ENCODE measurements around the gene GNL1. TPM values are rescaled to one million over a fixed set of nuclear protein-coding genes. Genes with fewer than 3 reads are reported as not detected.
A peak's percentile ranks its signal among the peaks of the same experiment; 100 is the strongest.
"Not testable (repeated sequence)": the region's sequence is repeated elsewhere in the genome, so short reads cannot be mapped to it uniquely, and the experiment has no call there.

The GNL1 gene
- total and polyA plus RNA-seq, 4 experiments from 2014 or later, result 37.4 to 83.9 (median 67.4) TPM

DNA sequence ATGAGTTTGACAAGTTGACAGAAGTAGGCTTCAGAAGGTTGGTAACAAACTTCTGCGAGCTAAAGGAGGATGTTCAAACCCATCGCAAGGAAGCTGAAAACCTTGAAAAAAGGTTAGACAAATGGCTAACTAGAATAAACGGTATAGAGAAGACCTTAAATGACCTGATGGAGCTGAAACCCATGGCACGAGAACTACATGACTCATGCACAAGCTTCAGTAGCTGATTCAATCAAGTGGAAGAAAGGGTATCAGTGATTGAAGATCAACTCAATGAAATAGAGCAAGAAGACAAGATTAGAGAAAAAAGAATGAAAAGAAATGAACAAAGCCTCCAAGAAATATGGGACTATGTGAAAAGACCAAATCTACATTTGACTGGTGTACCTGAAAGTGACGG is 34.3 kb downstream of the GNL1 start:
- Mint-ChIP-seq H3K4me1 (peaks cover 14 to 53% (median 32%) of the 10 kb centered on the region in 4 donors), H3K9me3 (peaks cover 0 to 21% (median 10%) of the 10 kb centered on the region in 8 donors)

DNA sequence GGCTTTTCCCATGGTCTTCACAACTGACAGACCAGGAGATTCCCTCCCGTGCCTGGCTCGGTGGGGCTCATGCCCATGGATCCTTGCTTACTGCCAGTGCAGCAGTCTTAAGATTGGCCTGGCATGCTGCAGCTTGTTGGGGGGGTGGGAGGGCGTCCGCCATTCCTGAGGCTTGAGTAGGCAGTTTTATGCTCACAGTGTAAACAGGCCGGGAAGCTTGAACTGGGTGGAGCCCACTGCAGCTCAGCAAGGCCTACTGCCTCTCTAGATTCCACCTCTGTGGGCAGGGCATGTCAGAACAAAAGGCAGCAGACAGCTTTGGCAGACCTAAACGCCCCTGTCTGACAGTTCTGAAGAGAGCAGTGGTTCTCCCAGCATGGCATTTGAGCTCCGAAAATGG is 35.2 kb downstream of the GNL1 start:
- Mint-ChIP-seq H3K36me3 (peaks cover 1 to 13% of the 10 kb centered on the region in 2 donors), H3K4me1 (peaks cover 17 to 58% (median 33%) of the 10 kb centered on the region in 4 donors), H3K9me3 (peaks cover 0 to 21% (median 11%) of the 10 kb centered on the region in 8 donors)
- CTCF ChIA-PET (ENCODE audit: partially characterized antibody), result interaction anchor here (1.2 to 5.5 kb wide), 6 partner anchors 9 to 37 kb away, joined by 3 to 40 read pairs (median 7); no protein-coding TSS in a partner anchor
- peaks cover 26% of the 10 kb centered on the region for H3K4me1 ChIP-seq (ENCODE audit: insufficient read depth, low read length)
- H3K27ac ChIP-seq (ENCODE audit: low read depth, low read length); H3K9me3 ChIP-seq (ENCODE audit: control insufficient read depth in 1 of 2, low read length in 2 of 2); intact Hi-C loops (cut with micrococcal nuclease); H3K27me3 Mint-ChIP-seq; H3K36me3 ChIP-seq (ENCODE audit: insufficient read depth, low read length); H3K27ac Mint-ChIP-seq; H3K4me3 ChIP-seq (ENCODE audit: low read length in 2 of 2); H3K4me3 Mint-ChIP-seq; DNase-seq; H3K27me3 ChIP-seq (ENCODE audit: insufficient read depth, low read length): not testable (repeated sequence)
- POLR2A ChIA-PET (ENCODE audit: partially characterized antibody), result interaction anchor here (1.2 to 2.6 kb wide), 5 partner anchors 9 to 27 kb away, joined by 3 to 13 read pairs (median 6); no protein-coding TSS in a partner anchor

More for the DNA sequence above, 34.3 kb downstream of the GNL1 start:
- H3K36me3 ChIP-seq (ENCODE audit: insufficient read depth, low read length); H3K27me3 Mint-ChIP-seq; H3K27me3 ChIP-seq (ENCODE audit: insufficient read depth, low read length); DNase-seq; H3K27ac ChIP-seq (ENCODE audit: low read depth, low read length); H3K9me3 ChIP-seq (ENCODE audit: control insufficient read depth in 1 of 2, low read length in 2 of 2); H3K4me3 ChIP-seq (ENCODE audit: low read length in 2 of 2); H3K4me3 Mint-ChIP-seq; intact Hi-C loops (cut with micrococcal nuclease): not testable (repeated sequence)
- peak overlapping the region in 1 of 7 donors; percentile 25 for H3K27ac Mint-ChIP-seq
- ChIA-PET CTCF (ENCODE audit: partially characterized antibody) (interaction anchor here (1.6 to 2.1 kb wide), 5 partner anchors 10 to 37 kb away, joined by 5 to 10 read pairs (median 7); no protein-coding TSS in a partner anchor), POLR2A (ENCODE audit: partially characterized antibody) (interaction anchor here (0.6 to 2.6 kb wide), 6 partner anchors 8 to 50 kb away, joined by 3 to 13 read pairs (median 5); no protein-coding TSS in a partner anchor)
- H3K36me3 Mint-ChIP-seq, result peaks cover 0 to 13% of the 10 kb centered on the region in 2 donors
- H3K4me1 ChIP-seq (ENCODE audit: insufficient read depth, low read length), result peaks cover 23% of the 10 kb centered on the region

DNA sequence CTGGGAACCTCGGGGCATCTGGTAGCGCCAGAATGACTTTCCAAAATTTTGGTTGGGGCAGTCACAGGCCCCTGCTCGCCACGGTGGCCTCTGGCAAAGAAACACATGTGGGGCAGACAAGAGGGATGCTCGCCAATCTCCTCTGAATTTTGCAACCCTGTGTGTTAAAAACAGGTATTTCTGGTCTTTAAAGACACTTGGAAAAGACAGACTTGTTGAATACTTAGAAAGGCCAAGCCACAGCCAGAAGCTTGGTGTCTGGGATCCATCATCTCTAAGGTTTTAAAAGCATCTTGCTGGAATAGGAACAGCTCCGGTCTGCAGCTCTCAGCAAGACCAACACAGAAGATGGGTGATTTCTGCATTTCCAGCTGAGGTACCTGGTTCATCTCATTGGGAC is 35.8 kb downstream of the GNL1 start:
- Mint-ChIP-seq H3K36me3 (peaks cover 1 to 13% of the 10 kb centered on the region in 2 donors), H3K27ac (peak overlapping the region in 1 of 7 donors; percentile 42), H3K4me3 (no peak overlapping the region), H3K9me3 (peaks cover 0 to 21% (median 11%) of the 10 kb centered on the region in 8 donors), H3K27me3 (no peaks in the 10 kb centered on the region), H3K4me1 (peaks cover 19 to 58% (median 35%) of the 10 kb centered on the region in 4 donors)
- Histone ChIP-seq H3K4me1 (ENCODE audit: insufficient read depth, low read length) (peaks cover 26% of the 10 kb centered on the region), H3K27ac (ENCODE audit: low read depth, low read length) (no peak overlapping the region), H3K36me3 (ENCODE audit: insufficient read depth, low read length) (no peaks in the 10 kb centered on the region), H3K27me3 (ENCODE audit: insufficient read depth, low read length) (no peaks in the 10 kb centered on the region), H3K9me3 (ENCODE audit: control insufficient read depth in 1 of 2, low read length in 2 of 2) (no peaks in the 10 kb centered on the region), H3K4me3 (ENCODE audit: low read length in 2 of 2) (no peak overlapping the region)
- intact Hi-C loops (cut with micrococcal nuclease), result no loop called here
- CTCF ChIA-PET (ENCODE audit: partially characterized antibody), result interaction anchor here (1.2 to 5.5 kb wide), 3 partner anchors 9 to 23 kb away, joined by 3 to 40 read pairs (median 6); no protein-coding TSS in a partner anchor
- POLR2A ChIA-PET (ENCODE audit: partially characterized antibody), result interaction anchor here (1.2 to 2.6 kb wide), 4 partner anchors 10 to 27 kb away, joined by 3 to 13 read pairs (median 8); no protein-coding TSS in a partner anchor
- no peak for DNase-seq

DNA sequence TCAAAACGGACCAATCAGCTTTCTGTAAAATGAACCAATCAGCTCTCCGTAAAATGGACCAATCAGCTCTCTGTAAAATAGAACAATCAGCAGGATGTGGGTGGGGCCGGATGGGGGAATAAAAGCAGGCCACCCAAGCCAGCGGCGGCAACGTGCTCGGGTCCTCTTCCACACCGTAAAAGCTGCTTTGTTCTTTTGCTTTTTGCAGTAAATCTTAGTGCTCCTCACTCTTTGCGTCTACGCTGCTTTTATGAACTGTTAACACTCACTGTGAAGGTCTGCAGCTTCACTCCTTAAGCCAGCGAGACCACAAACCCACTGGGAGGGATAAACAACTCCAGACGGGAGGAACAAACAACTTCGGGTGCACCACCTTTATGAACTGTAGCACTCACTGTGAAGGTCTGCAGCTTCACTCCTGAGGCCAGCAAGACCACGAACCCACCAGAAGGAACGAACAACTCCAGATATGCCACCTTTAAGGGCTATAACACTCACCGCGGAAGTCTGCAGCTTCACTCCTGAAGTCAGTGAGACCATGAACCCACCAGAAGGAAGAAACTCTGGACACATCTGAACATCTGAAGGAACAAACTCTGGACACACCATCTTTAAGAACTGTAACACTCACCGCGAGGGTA is 37.7 kb downstream of the GNL1 start:
- ChIA-PET CTCF (ENCODE audit: partially characterized antibody) (interaction anchor here (0.8 to 5.5 kb wide), 8 partner anchors 11 to 37 kb away, joined by 3 to 40 read pairs (median 6); no protein-coding TSS in a partner anchor), POLR2A (ENCODE audit: partially characterized antibody) (interaction anchor here (1.0 to 21.2 kb wide), 7 partner anchors 10 to 225 kb away, joined by 3 to 743 read pairs (median 17); partner anchors contain the start of genes GNL1, HLA-E and PRR3)
- intact Hi-C loops (cut with micrococcal nuclease); H3K4me3 ChIP-seq (ENCODE audit: low read length in 2 of 2); H3K27ac ChIP-seq (ENCODE audit: low read depth, low read length); H3K27me3 Mint-ChIP-seq; H3K36me3 ChIP-seq (ENCODE audit: insufficient read depth, low read length); H3K27me3 ChIP-seq (ENCODE audit: insufficient read depth, low read length); H3K9me3 ChIP-seq (ENCODE audit: control insufficient read depth in 1 of 2, low read length in 2 of 2): not testable (repeated sequence)
- H3K4me1 Mint-ChIP-seq, result peaks cover 28 to 67% (median 42%) of the 10 kb centered on the region in 4 donors
- peak overlapping the region; percentile 54 to 90 (median 81) for H3K27ac Mint-ChIP-seq
- H3K9me3 Mint-ChIP-seq, result peaks cover 0 to 17% (median 8%) of the 10 kb centered on the region in 8 donors
- H3K4me1 ChIP-seq (ENCODE audit: insufficient read depth, low read length), result peaks cover 43% of the 10 kb centered on the region
- H3K4me3 Mint-ChIP-seq, result peak overlapping the region; percentile 7 to 60 (median 38)
- peak in 3 of 5 donors; percentile 32 to 50 (median 49) for DNase-seq
- H3K36me3 Mint-ChIP-seq, result peaks cover 1 to 13% of the 10 kb centered on the region in 2 donors

DNA sequence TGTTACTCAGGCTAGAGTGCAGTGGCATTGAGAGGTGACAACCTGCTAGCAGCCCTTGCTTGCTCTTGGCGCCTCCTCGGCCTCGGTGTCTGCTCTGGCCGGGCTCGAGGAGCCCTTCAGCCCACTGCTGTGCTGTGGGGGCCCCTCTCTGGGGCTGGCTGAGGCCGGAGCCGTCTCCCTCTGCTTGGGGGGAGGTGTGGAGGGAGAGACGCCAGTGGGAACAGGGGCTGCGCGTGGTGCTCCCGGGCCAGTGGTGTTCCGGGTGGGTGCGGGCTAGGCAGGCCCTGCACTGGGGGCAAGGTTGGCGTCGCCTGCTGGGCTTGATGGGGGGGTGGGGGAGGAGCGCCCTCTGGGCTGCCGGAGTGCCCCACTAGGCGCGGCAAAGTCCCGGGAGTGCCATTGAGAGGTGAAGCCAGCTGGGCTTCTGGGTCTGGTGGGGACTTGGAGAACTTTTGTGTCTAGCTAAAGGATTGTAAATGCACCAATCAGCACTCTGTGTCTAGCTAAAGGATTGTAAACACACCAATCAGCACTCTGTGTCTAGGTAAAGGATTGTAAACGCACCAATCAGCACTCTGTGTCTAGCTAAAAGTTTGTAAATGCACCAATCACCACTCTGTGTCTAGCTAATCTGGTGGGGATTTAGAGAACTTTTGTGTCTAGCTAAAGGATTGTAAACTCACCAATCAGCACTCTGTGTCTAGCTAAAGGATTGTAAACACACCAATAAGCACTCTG is 38.4 kb downstream of the GNL1 start:
- Mint-ChIP-seq H3K4me3 (peak overlapping the region in 7 of 8 donors; percentile 6 to 60 (median 32)), H3K9me3 (peaks cover 0 to 11% (median 7%) of the 10 kb centered on the region in 8 donors), H3K27ac (peak overlapping the region; percentile 78 to 99 (median 87)), H3K4me1 (peaks cover 28 to 68% (median 43%) of the 10 kb centered on the region in 4 donors), H3K36me3 (peaks cover 1 to 13% of the 10 kb centered on the region in 2 donors)
- ChIA-PET POLR2A (ENCODE audit: partially characterized antibody) (interaction anchor here (1.0 to 21.2 kb wide), 8 partner anchors 9 to 226 kb away, joined by 3 to 743 read pairs (median 16); partner anchors contain the start of genes GNL1, HLA-E and PRR3), CTCF (ENCODE audit: partially characterized antibody) (interaction anchor here (0.8 to 5.5 kb wide), 10 partner anchors 12 to 97 kb away, joined by 3 to 40 read pairs (median 6); no protein-coding TSS in a partner anchor)
- H3K27me3 ChIP-seq (ENCODE audit: insufficient read depth, low read length); H3K4me3 ChIP-seq (ENCODE audit: low read length in 2 of 2); H3K9me3 ChIP-seq (ENCODE audit: control insufficient read depth in 1 of 2, low read length in 2 of 2); intact Hi-C loops (cut with micrococcal nuclease); H3K36me3 ChIP-seq (ENCODE audit: insufficient read depth, low read length); DNase-seq; H3K27ac ChIP-seq (ENCODE audit: low read depth, low read length); H3K27me3 Mint-ChIP-seq: not testable (repeated sequence)
- H3K4me1 ChIP-seq (ENCODE audit: insufficient read depth, low read length), result peaks cover 48% of the 10 kb centered on the region

DNA sequence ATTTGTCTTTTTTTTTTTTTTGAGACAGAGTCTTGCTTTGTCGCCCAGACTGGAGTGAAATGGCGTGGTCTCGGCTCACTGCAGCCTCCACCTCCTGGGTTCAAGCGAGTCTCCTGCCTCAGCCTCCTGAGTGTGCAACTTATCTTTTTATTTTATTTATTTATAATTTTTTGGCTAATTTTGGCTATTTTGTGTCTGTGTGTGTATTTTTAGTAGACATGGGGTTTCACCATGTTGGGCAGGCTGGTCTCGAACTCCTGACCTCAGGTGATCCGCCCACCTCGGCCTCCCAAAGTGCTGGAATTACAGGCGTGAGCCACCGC is 39.6 kb downstream of the GNL1 start:
- POLR2A ChIA-PET (ENCODE audit: partially characterized antibody), result interaction anchor here (0.7 to 21.2 kb wide), 19 partner anchors 9 to 304 kb away, joined by 3 to 743 read pairs (median 5); partner anchors contain the start of genes GNL1, HLA-E, MRPS18B and PPP1R10
- H3K36me3 Mint-ChIP-seq; H3K9me3 ChIP-seq (ENCODE audit: control insufficient read depth in 1 of 2, low read length in 2 of 2); DNase-seq; H3K9me3 Mint-ChIP-seq; H3K27me3 Mint-ChIP-seq; H3K27me3 ChIP-seq (ENCODE audit: insufficient read depth, low read length); H3K36me3 ChIP-seq (ENCODE audit: insufficient read depth, low read length): not testable (repeated sequence)
- intact Hi-C loops (cut with micrococcal nuclease), result loop anchor here (1.0 kb wide), 5 partner anchors 16 to 201 kb away; partner anchors contain the start of genes ABCF1, GNL1, HLA-E and MDC1
- Mint-ChIP-seq H3K27ac (peak overlapping the region; percentile 95 to 99 (median 99)), H3K4me3 (peak overlapping the region; percentile 85 to 92 (median 88)), H3K4me1 (peaks cover 23 to 77% (median 45%) of the 10 kb centered on the region in 4 donors)
- CTCF ChIA-PET (ENCODE audit: partially characterized antibody), result interaction anchor here (0.6 to 5.5 kb wide), 10 partner anchors 13 to 98 kb away, joined by 3 to 40 read pairs (median 6); no protein-coding TSS in a partner anchor
- Histone ChIP-seq H3K4me1 (ENCODE audit: insufficient read depth, low read length) (peaks cover 60% of the 10 kb centered on the region), H3K4me3 (ENCODE audit: low read length in 2 of 2) (peak overlapping the region in 1 of 2 donors; percentile 42), H3K27ac (ENCODE audit: low read depth, low read length) (peak overlapping the region; percentile 91)
